NAMALWA (cell line): ENCODE measurements around the gene ETV1.
"Not testable (repeated sequence)": the region's sequence is repeated elsewhere in the genome, so short reads cannot be mapped to it uniquely, and the experiment has no call there.

Source experiments
- DNase-seq: peaks from one replicate; pipeline ENCODE4 v3.0.0-alpha.2; 2015; ENCODE audit warnings: low spot score

The ETV1 gene

GRCh38 chr7:13921062-13921461, 68.4 kb downstream of the ETV1 start:
- DNase-seq = no peak

- DNase-seq = no peak
Measured at GRCh38 chr7:13920053-13920697, 69.3 kb downstream of the ETV1 start.

GRCh38 chr7:13918333-13918732, 71.1 kb downstream of the ETV1 start:
- not testable (repeated sequence) for DNase-seq

GRCh38 chr7:13917103-13917502, 72.4 kb downstream of the ETV1 start:
- not testable (repeated sequence) for DNase-seq

GRCh38 chr7:13915891-13916290, 73.6 kb downstream of the ETV1 start:
- no peak for DNase-seq

GRCh38 chr7:13912715-13913278, 76.7 kb downstream of the ETV1 start:
- DNase-seq = no peak

GRCh38 chr7:13911909-13912308, 77.6 kb downstream of the ETV1 start:
- no peak for DNase-seq

GRCh38 chr7:13910805-13911551, 78.5 kb downstream of the ETV1 start:
- no peak for DNase-seq

- no peak for DNase-seq
Measured at GRCh38 chr7:13908667-13909397, 80.6 kb downstream of the ETV1 start.

GRCh38 chr7:13907831-13908230, 81.6 kb downstream of the ETV1 start:
- no peak for DNase-seq

- DNase-seq = no peak
Measured at GRCh38 chr7:13904689-13905088, 84.8 kb downstream of the ETV1 start.

GRCh38 chr7:13904007-13904406, 85.5 kb downstream of the ETV1 start:
- no peak for DNase-seq

- no peak for DNase-seq
Measured at GRCh38 chr7:13901577-13901976, 87.9 kb downstream of the ETV1 start.

- no peak for DNase-seq
Measured at GRCh38 chr7:13898957-13899670, 90.4 kb downstream of the ETV1 start.

GRCh38 chr7:13897819-13898218, 91.6 kb downstream of the ETV1 start:
- no peak for DNase-seq

- no peak for DNase-seq
Measured at GRCh38 chr7:13894954-13895353, 94.5 kb downstream of the ETV1 start.

GRCh38 chr7:13894377-13894776, 95.1 kb downstream of the ETV1 start:
- no peak for DNase-seq

- DNase-seq = no peak
Measured at GRCh38 chr7:13890793-13891192, 98.7 kb downstream of the ETV1 start.

- no peak for DNase-seq
Measured at GRCh38 chr7:13886356-13886755, 103.1 kb downstream of the ETV1 start.

- no peak for DNase-seq
Measured at GRCh38 chr7:13882051-13882450, 107.4 kb downstream of the ETV1 start.

GRCh38 chr7:13880789-13881188, 108.7 kb downstream of the ETV1 start:
- no peak for DNase-seq
